ENCODE results near the gene SCUBE3.
A peak's percentile ranks its signal among the peaks of the same experiment; 100 is the strongest.

Gene SCUBE3

GRCh38 chr6:35242486-35242885, 28.7 kb downstream of the SCUBE3 start:
- no peak for DNase-seq

GRCh38 chr6:35242906-35243305, 29.1 kb downstream of the SCUBE3 start:
- DNase-seq, result no peak

GRCh38 chr6:35243386-35243958, 29.7 kb downstream of the SCUBE3 start:
- DNase-seq, result no peak

- no peak for DNase-seq
Observed at GRCh38 chr6:35244551-35244950, 30.8 kb downstream of the SCUBE3 start.

- no peak for DNase-seq
Observed at GRCh38 chr6:35247642-35248231, 34.0 kb downstream of the SCUBE3 start.

- DNase-seq, result no peak
Observed at GRCh38 chr6:35248300-35248699, 34.5 kb downstream of the SCUBE3 start.

- no peak for DNase-seq
Observed at GRCh38 chr6:35248965-35249364, 35.2 kb downstream of the SCUBE3 start.

GRCh38 chr6:35251949-35252348, 38.2 kb downstream of the SCUBE3 start:
- DNase-seq, result no peak

GRCh38 chr6:35253249-35253648, 39.5 kb downstream of the SCUBE3 start:
- DNase-seq, result no peak

- no peak for DNase-seq
Observed at GRCh38 chr6:35258336-35258735, 44.6 kb downstream of the SCUBE3 start.

GRCh38 chr6:35258858-35259193, 45.1 kb downstream of the SCUBE3 start:
- DNase-seq, result no peak

- DNase-seq, result peak; percentile 95
Observed at GRCh38 chr6:35259194-35259947, 45.6 kb downstream of the SCUBE3 start, which contains the start of gene ZNF76. ZNF76 (plus strand) TSS chr6:35259735; CDS start chr6:35281152, 21,417 bp downstream.

GRCh38 chr6:35259948-35260590, 46.3 kb downstream of the SCUBE3 start:
- DNase-seq, result peak; percentile 93

- DNase-seq, result no peak
Observed at GRCh38 chr6:35260591-35261570, 47.1 kb downstream of the SCUBE3 start.

GRCh38 chr6:35262596-35262995, 48.8 kb downstream of the SCUBE3 start:
- no peak for DNase-seq

GRCh38 chr6:35264550-35265274, 51.0 kb downstream of the SCUBE3 start:
- no peak for DNase-seq

- DNase-seq, result no peak
Observed at GRCh38 chr6:35265523-35265922, 51.8 kb downstream of the SCUBE3 start.

- no peak for DNase-seq
Observed at GRCh38 chr6:35267446-35267845, 53.7 kb downstream of the SCUBE3 start.

GRCh38 chr6:35267897-35268296, 54.1 kb downstream of the SCUBE3 start:
- no peak for DNase-seq

GRCh38 chr6:35272005-35272404, 58.2 kb downstream of the SCUBE3 start:
- DNase-seq, result no peak

GRCh38 chr6:35273822-35274559, 60.2 kb downstream of the SCUBE3 start:
- DNase-seq, result no peak

All from CD4-positive, alpha-beta T cell treated with Interleukin-10 for 1 hour (primary cell).